IPS-20b (cell line): Measurements from ENCODE around the gene RPS6KA3.

Experiments
- H3K27ac ChIP-seq: one replicate; pipeline ENCODE4 v1.5.1; 2013; ENCODE audit warnings: low read length
- H3K27me3 ChIP-seq: 2 replicates; pipeline ENCODE4 v1.6.1; 2013; ENCODE audit warnings: mild to moderate bottlenecking, low read length, inconsistent platforms; ENCODE audit not compliant: insufficient read depth
- H3K36me3 ChIP-seq: 2 replicates; pipeline ENCODE4 v1.6.1; 2013; ENCODE audit warnings: low read depth, mild to moderate bottlenecking, inconsistent platforms, low read length, moderate library complexity; ENCODE audit not compliant: insufficient read depth
- H3K4me1 ChIP-seq: 2 replicates; pipeline ENCODE4 v1.6.1; 2013; ENCODE audit warnings: mild to moderate bottlenecking, control low read depth, inconsistent platforms, low read length, moderate library complexity; ENCODE audit not compliant: insufficient read depth
- H3K4me3 ChIP-seq: 2 replicates; pipeline ENCODE4 v1.5.1; 2013; ENCODE audit warnings: mild to moderate bottlenecking, low read length, inconsistent platforms
- H3K9ac ChIP-seq: 2 replicates; pipeline ENCODE4 v1.6.1; 2013; ENCODE audit warnings: low read depth, mild to moderate bottlenecking, inconsistent platforms, low read length, moderate library complexity
- H3K9me3 ChIP-seq: 2 replicates; pipeline ENCODE4 v1.6.1; 2013; ENCODE audit warnings: mild to moderate bottlenecking, low read depth, low read length, inconsistent platforms; ENCODE audit not compliant: insufficient read depth

The RPS6KA3 gene

DNA sequence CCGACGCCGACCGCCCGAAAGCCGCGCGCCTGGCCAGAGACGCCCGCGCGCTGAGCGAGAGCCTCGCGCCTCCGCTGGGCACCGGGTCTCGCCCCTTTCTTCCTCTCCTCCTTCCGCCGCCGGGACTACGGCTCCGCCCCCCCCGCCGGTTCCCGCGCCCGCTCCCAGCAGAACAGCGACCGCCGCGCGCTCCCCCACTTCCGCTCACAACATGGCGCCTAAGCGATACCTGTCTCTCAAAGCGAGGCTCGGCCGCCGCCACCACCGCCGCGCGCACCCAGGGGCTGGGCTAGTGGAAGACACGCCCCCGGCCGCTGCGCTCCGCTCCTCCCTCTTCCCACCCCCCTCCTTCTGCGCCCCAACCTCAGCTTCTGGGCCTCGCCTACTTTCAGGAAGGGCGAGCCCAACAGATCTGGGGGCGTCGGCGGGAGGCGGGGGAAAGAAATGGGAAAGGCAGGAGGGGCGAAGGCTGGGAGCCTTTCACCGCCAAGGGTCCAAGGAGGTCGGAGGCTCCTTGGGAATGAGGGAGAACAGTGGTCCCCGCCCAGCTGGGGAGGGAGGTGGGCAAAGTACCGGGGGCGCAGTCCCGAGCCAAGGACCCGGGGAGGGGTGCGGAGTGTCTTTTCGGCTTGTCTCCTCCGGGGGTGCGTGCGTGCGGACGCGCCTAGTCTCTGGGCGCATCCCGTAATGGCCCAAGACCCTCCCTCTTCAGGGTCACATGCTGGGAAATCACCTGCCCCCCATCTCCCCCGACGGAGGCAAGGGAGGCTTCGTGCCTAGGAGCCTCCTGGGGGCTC lies at the start of gene RPS6KA3:
RPS6KA3 (minus strand) TSS at position 100 of the 797 bp plus-strand sequence. CDS start 277 bp downstream, outside the sequence.
- Histone ChIP-seq H3K4me1 (peaks cover 6% of the 10 kb centered on the region; the same call in 1 of the 2 replicates), H3K27me3 (peaks cover 53% of the 10 kb centered on the region), H3K4me3 (peak within 1 kb of the TSS; percentile 80), H3K9ac (peak within 1 kb of the TSS; percentile 78; the same call in 1 of the 2 replicates), H3K9me3 (no peaks in the 10 kb centered on the region), H3K36me3 (no peaks in the 10 kb centered on the region), H3K27ac (no peak within 1 kb of the TSS)

DNA sequence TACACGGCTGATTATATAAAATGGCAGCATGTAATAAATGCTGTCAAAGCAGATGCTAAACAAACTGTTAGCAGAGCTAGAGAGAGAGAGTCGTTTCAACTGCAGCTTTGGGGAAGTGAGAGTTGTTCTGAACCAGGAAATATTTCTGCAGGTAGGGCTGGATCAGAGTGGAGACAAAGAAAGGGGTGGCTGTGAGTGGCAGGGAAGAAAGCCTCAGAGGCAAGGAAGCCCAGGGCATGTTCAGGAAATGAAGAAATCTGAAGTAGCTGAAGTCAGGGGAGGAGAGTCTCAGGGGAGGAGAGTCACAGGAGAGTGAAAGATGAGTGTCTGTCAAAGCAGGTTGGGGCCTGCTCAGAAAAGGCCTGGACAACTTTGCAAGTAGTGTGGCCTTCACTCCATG lies 48.4 kb upstream of the RPS6KA3 start:
- no peaks in the 10 kb centered on the region for H3K4me1 ChIP-seq

DNA sequence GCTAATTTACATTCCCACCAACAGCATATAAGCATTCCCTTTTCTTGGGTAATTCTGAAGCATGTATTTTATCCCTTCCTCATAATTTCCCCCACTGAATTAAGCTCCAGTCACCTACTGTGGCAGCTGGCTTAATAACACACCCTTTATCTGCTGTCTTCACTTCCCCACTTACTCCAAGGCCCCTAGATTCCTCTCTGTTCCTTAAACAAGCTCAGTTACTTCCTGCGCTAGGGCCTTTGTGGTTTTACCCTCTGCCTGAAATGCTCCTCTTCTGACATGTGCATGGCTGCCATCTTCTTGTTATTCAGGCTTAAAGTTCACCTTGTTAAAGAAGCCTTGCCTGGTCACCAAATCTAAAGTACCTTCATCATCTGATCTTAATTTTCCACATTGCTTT lies 47.2 kb upstream of the RPS6KA3 start:
- Histone ChIP-seq H3K27ac (no peak overlapping the region), H3K9ac (no peak overlapping the region), H3K27me3 (no peaks in the 10 kb centered on the region), H3K36me3 (no peaks in the 10 kb centered on the region), H3K4me3 (no peak overlapping the region), H3K9me3 (no peaks in the 10 kb centered on the region), H3K4me1 (no peaks in the 10 kb centered on the region)

More for the DNA sequence above, 48.4 kb upstream of the RPS6KA3 start:
- Histone ChIP-seq H3K9ac (no peak overlapping the region), H3K9me3 (no peaks in the 10 kb centered on the region), H3K36me3 (no peaks in the 10 kb centered on the region), H3K4me3 (no peak overlapping the region), H3K27ac (no peak overlapping the region), H3K27me3 (no peaks in the 10 kb centered on the region)

DNA sequence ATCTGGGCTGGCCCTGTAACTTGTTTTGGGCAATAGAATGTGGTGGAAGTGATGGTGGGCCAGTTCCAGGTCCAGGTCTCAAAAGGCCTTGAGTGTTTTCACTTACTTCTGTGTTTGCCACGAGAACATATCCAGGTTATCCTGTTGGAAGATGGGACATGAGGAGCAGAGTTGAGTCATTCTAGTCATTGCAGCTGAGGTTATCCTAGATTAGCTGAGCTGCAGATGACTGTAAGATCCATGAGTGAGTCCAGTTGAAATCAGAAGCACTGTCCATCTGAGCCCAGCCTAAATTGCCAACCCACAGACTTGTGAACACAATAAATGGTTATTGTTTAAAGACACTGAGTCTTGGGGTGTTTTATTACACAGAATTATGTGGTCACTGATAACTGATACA lies 45.3 kb upstream of the RPS6KA3 start:
- no peak overlapping the region for H3K9ac ChIP-seq
- no peaks in the 10 kb centered on the region for H3K27me3 ChIP-seq
- no peaks in the 10 kb centered on the region for H3K36me3 ChIP-seq
- H3K4me1 ChIP-seq, result no peaks in the 10 kb centered on the region
- no peak overlapping the region for H3K4me3 ChIP-seq
- no peaks in the 10 kb centered on the region for H3K9me3 ChIP-seq
- no peak overlapping the region for H3K27ac ChIP-seq

DNA sequence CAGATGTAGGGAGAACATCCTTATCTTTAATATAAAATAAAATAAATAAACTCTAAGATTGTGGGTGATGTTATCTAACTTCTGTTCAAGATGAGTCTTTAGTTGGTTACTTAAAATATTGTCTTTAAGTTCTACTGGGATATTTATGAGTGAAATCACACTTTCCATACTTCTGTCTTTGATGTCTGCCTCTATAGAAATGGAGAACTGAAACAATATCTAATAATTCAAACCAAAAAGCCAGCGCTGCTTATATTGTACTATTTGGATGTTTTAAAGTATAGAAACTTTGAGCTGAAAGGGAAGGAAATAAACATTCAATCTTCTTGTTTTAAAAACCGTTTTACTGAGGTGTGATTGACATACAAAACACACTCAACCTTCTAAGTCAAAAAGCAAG lies 44.8 kb upstream of the RPS6KA3 start:
- H3K36me3 ChIP-seq, result no peaks in the 10 kb centered on the region
- H3K27me3 ChIP-seq, result no peaks in the 10 kb centered on the region
- H3K4me3 ChIP-seq, result no peak overlapping the region
- H3K9me3 ChIP-seq, result no peaks in the 10 kb centered on the region
- no peaks in the 10 kb centered on the region for H3K4me1 ChIP-seq
- no peak overlapping the region for H3K27ac ChIP-seq
- no peak overlapping the region for H3K9ac ChIP-seq

DNA sequence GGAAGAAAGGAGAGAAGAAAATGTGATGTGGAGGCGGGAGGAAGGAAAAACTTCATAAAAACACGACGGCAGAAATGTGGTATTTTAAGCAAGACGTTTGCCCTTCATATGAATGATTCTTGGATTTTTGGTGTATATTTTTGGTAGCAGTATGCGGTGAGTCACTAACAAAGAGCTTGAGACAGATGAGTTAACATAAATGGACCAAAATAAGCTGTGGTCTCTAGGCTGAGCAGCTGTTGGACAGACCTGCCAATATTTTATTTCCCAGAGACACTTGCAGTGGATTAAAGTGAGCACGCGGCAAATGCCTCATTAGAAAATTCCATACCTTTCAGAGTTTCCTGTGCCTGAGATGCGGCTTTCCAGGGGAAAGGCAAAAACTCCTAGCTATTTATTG lies 43.1 kb upstream of the RPS6KA3 start:
- Histone ChIP-seq H3K4me1 (no peaks in the 10 kb centered on the region), H3K27ac (no peak overlapping the region), H3K27me3 (no peaks in the 10 kb centered on the region)

DNA sequence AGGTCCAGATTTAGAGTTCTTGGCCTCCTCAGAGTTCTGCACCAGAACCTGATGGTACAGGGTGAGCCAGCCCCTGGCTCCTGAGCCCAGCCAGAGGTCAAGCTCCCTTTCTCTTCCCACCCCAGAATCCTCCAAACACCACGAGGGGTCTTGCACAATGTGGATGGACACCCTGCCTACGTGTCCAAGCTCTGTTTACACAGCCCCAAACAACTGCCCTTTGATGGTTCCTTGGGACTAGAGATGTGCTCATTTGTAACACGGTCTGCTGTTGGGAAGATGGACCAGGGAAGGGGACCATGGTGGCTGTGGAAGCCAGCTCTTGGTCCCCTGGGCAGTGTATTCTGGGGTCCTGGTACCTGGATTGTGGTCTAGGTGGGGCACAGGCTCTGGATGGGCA lies 40.0 kb upstream of the RPS6KA3 start:
- Histone ChIP-seq H3K27ac (no peak overlapping the region), H3K36me3 (no peaks in the 10 kb centered on the region), H3K4me3 (no peak overlapping the region), H3K9me3 (no peaks in the 10 kb centered on the region), H3K9ac (no peak overlapping the region), H3K4me1 (no peaks in the 10 kb centered on the region), H3K27me3 (no peaks in the 10 kb centered on the region)

More for the DNA sequence above, 43.1 kb upstream of the RPS6KA3 start:
- H3K9ac ChIP-seq, result no peak overlapping the region
- no peaks in the 10 kb centered on the region for H3K36me3 ChIP-seq
- no peak overlapping the region for H3K4me3 ChIP-seq
- no peaks in the 10 kb centered on the region for H3K9me3 ChIP-seq

DNA sequence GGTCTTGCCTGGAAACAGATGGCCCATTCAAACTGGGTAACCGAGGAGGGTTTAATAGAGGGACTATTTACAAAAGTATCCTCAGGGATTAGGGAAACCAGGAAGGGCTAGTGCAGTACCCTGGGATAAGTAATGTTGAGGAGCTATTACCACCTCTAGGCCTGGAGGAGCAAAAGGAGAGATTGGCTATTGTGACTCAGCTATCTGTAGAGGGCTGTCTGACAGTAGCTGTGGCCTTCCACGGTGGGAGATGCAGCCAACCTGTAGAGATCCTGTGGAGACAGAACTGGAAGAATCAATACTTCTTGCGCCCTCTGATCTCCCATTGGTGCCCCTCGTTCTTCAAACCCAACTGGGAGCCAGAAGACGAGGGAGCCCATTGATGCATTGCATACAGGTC lies 34.1 kb upstream of the RPS6KA3 start:
- H3K36me3 ChIP-seq, result no peaks in the 10 kb centered on the region
- no peaks in the 10 kb centered on the region for H3K9me3 ChIP-seq

DNA sequence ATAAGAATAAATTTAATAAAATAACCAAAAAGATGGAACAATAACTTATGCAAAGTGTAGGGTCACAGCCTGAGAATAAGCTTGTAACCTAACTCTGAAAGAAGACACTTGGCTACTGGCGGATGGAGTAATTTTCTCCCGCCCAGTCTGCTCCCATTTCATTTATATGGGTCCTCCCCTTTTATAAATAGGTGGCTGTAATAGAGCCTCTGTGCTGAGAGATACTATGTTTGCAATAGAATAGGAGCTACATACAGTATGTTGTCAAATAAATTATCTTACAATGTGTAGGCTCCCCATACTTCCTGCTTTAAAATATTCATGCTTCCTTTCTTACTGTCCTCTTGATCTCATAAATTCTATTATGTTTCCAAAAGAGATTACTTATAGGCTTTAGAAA lies 28.2 kb upstream of the RPS6KA3 start:
- Histone ChIP-seq H3K4me1 (no peaks in the 10 kb centered on the region), H3K9me3 (no peaks in the 10 kb centered on the region), H3K4me3 (no peak overlapping the region), H3K9ac (no peak overlapping the region), H3K36me3 (no peaks in the 10 kb centered on the region), H3K27me3 (no peaks in the 10 kb centered on the region), H3K27ac (no peak overlapping the region)

More for the DNA sequence above, 34.1 kb upstream of the RPS6KA3 start:
- no peak overlapping the region for H3K9ac ChIP-seq
- H3K4me1 ChIP-seq, result no peaks in the 10 kb centered on the region
- H3K27me3 ChIP-seq, result no peaks in the 10 kb centered on the region
- no peak overlapping the region for H3K27ac ChIP-seq
- H3K4me3 ChIP-seq, result no peak overlapping the region

DNA sequence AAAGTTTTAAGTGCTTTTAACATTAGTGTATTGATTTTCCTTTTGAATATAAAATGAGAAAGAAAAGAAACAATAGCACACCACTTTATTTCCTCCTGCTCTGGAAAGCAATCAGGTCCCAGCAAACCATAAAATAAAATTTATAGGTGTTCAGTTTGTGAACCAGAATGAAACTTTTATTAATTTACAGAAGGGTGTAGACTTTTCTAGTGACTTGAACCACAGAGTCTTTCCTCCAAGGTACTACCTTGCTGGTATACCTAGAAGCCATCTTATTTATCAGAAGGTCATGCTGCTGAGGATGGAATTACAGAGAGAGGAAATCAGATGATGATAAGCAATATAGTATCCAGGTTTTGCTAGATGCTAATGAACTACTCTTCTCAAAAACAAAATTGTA lies 27.6 kb upstream of the RPS6KA3 start:
- H3K27me3 ChIP-seq, result no peaks in the 10 kb centered on the region
- H3K36me3 ChIP-seq, result no peaks in the 10 kb centered on the region
- no peak overlapping the region for H3K27ac ChIP-seq
- H3K4me1 ChIP-seq, result no peaks in the 10 kb centered on the region
- H3K9ac ChIP-seq, result no peak overlapping the region
- H3K4me3 ChIP-seq, result no peak overlapping the region
- no peaks in the 10 kb centered on the region for H3K9me3 ChIP-seq

DNA sequence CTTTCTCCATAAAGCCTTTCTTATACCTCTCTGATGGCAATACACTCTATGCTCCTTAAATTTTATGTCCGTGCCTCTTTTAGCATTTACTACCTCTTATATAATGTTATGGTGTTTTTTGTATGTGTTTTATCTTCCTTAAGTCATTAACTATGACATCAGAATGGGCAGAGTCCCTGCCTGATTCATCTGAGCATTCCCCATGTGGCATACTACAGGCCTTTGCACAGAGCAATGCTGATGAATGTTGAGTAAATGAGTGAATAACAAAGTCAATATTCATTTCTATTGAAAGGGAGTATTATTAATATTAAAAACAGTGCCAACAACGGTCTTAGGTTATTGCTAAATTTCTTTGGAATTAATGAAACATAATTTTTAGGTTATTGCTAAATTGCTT lies 18.8 kb upstream of the RPS6KA3 start:
- Histone ChIP-seq H3K36me3 (no peaks in the 10 kb centered on the region), H3K4me1 (no peaks in the 10 kb centered on the region), H3K4me3 (no peak overlapping the region), H3K27ac (no peak overlapping the region), H3K9me3 (no peaks in the 10 kb centered on the region), H3K27me3 (no peaks in the 10 kb centered on the region), H3K9ac (no peak overlapping the region)

DNA sequence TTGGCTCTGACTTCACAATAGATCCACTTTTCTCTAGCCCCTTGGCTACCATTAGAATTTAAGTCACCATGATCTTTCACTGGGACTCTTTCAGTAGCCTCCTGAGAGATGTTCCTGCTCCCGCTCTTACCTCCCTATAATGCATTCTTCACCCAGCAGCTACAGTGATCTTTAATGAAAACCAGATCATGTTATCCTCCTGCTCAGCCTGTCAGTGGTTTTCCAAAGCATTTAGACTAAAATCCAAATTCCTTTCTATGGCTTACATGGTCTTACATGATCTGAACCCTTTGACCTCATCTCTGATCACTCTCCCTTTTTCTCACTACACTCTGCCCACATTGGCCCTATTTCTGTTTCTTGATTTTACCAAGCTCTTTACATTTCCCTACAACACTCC lies 18.3 kb upstream of the RPS6KA3 start:
- Histone ChIP-seq H3K9ac (no peak overlapping the region), H3K27me3 (no peaks in the 10 kb centered on the region), H3K9me3 (no peaks in the 10 kb centered on the region), H3K4me1 (no peaks in the 10 kb centered on the region), H3K36me3 (no peaks in the 10 kb centered on the region), H3K27ac (no peak overlapping the region), H3K4me3 (no peak overlapping the region)
